Ishikawa (cell line): Measurements from ENCODE around the gene LRRC14B.

Source experiments
- MAX ChIP-seq: IDR thresholded peaks from 2 replicates; pipeline ENCODE4 v1.6.1; 2012
- YY1 ChIP-seq: IDR thresholded peaks from 2 replicates; pipeline ENCODE4 v1.6.1; 2012; ENCODE audit warnings: low read depth

- TF ChIP-seq MAX (no peak), YY1 (no peak)
These were observed 38.0 kb upstream of the LRRC14B start for GRCh38 chr5:153256-153655.
